ENCODE results near the gene ZBTB20. TPM values are rescaled to one million over a fixed set of nuclear protein-coding genes. Genes with fewer than 3 reads are reported as not detected.

The ZBTB20 gene
- total and polyA plus RNA-seq, 2 donors from 2014 or later, result 0.99 to 142 TPM

- H3K27me3 ChIP-seq (ENCODE audit: control insufficient read depth, insufficient read depth, low read length), result no peaks in the 10 kb centered on the region
- no peak overlapping the region for H3K9ac ChIP-seq (ENCODE audit: low read length in 3 of 3)
- TF ChIP-seq CTCF (IDR thresholded peaks at IDR 0.05; ENCODE audit: borderline replicate concordance, extremely low read depth, insufficient read depth), result no peak
- FAIRE-seq, result no peak
- H3K4me3 ChIP-seq (ENCODE audit: low read length in 3 of 3), result no peak overlapping the region
- no peaks in the 10 kb centered on the region for H3K9me3 ChIP-seq (ENCODE audit: control insufficient read depth in 2 of 3, insufficient read depth in 1 of 3, low read length in 3 of 3)
- H3K27ac ChIP-seq (ENCODE audit: low read depth in 2 of 2, low read length in 2 of 2), result no peak overlapping the region
- DNase-seq, result no peak
- no peaks in the 10 kb centered on the region for H3K36me3 ChIP-seq (ENCODE audit: control insufficient read depth in 2 of 3, insufficient read depth in 3 of 3, low read length in 3 of 3)
- peaks cover 0 to 6% (median 3%) of the 10 kb centered on the region in 3 donors for H3K4me1 ChIP-seq (ENCODE audit: control insufficient read depth in 2 of 3, insufficient read depth in 2 of 3, low read depth in 1 of 3, low read length in 3 of 3)
- intact Hi-C loops (cut with DNase I), result no loop called here
Observed at GRCh38 chr3:114691871-114692270, 455.2 kb downstream of the ZBTB20 start.

GRCh38 chr3:114690911-114691310 is 456.2 kb downstream of the ZBTB20 start:
- TF ChIP-seq CTCF (IDR thresholded peaks at IDR 0.05; ENCODE audit: borderline replicate concordance, extremely low read depth, insufficient read depth), result no peak
- no peak overlapping the region for H3K4me3 ChIP-seq (ENCODE audit: low read length in 3 of 3)
- H3K4me1 ChIP-seq (ENCODE audit: control insufficient read depth in 2 of 3, insufficient read depth in 2 of 3, low read depth in 1 of 3, low read length in 3 of 3), result peaks cover 0 to 4% (median 0%) of the 10 kb centered on the region in 3 donors
- no peak overlapping the region for H3K9ac ChIP-seq (ENCODE audit: low read length in 3 of 3)
- H3K36me3 ChIP-seq (ENCODE audit: control insufficient read depth in 2 of 3, insufficient read depth in 3 of 3, low read length in 3 of 3), result no peaks in the 10 kb centered on the region
- no peak overlapping the region for H3K27ac ChIP-seq (ENCODE audit: low read depth in 2 of 2, low read length in 2 of 2)
- no peaks in the 10 kb centered on the region for H3K9me3 ChIP-seq (ENCODE audit: control insufficient read depth in 2 of 3, insufficient read depth in 1 of 3, low read length in 3 of 3)
- DNase-seq (no peak), FAIRE-seq (no peak)
- no peaks in the 10 kb centered on the region for H3K27me3 ChIP-seq (ENCODE audit: control insufficient read depth, insufficient read depth, low read length)
- intact Hi-C loops (cut with DNase I), result no loop called here

- Histone ChIP-seq H3K27me3 (ENCODE audit: control insufficient read depth, insufficient read depth, low read length) (no peaks in the 10 kb centered on the region), H3K27ac (ENCODE audit: low read depth in 2 of 2, low read length in 2 of 2) (no peak overlapping the region), H3K4me3 (ENCODE audit: low read length in 3 of 3) (no peak overlapping the region), H3K36me3 (ENCODE audit: control insufficient read depth in 2 of 3, insufficient read depth in 3 of 3, low read length in 3 of 3) (no peaks in the 10 kb centered on the region), H3K9me3 (ENCODE audit: control insufficient read depth in 2 of 3, insufficient read depth in 1 of 3, low read length in 3 of 3) (no peaks in the 10 kb centered on the region), H3K9ac (ENCODE audit: low read length in 3 of 3) (no peak overlapping the region), H3K4me1 (ENCODE audit: control insufficient read depth in 2 of 3, insufficient read depth in 2 of 3, low read depth in 1 of 3, low read length in 3 of 3) (peaks cover 0 to 2% (median 0%) of the 10 kb centered on the region in 3 donors)
- DNase-seq (no peak), FAIRE-seq (no peak)
- intact Hi-C loops (cut with DNase I), result no loop called here
- TF ChIP-seq CTCF (IDR thresholded peaks at IDR 0.05; ENCODE audit: borderline replicate concordance, extremely low read depth, insufficient read depth), result no peak
Observed at GRCh38 chr3:114687151-114687550, 459.9 kb downstream of the ZBTB20 start.

- no peak overlapping the region for H3K9ac ChIP-seq (ENCODE audit: low read length in 3 of 3)
- DNase-seq (no peak), FAIRE-seq (no peak)
- no peak overlapping the region for H3K27ac ChIP-seq (ENCODE audit: low read depth in 2 of 2, low read length in 2 of 2)
- intact Hi-C loops (cut with DNase I), result no loop called here
- no peaks in the 10 kb centered on the region for H3K9me3 ChIP-seq (ENCODE audit: control insufficient read depth in 2 of 3, insufficient read depth in 1 of 3, low read length in 3 of 3)
- no peak for TF ChIP-seq CTCF (IDR thresholded peaks at IDR 0.05; ENCODE audit: borderline replicate concordance, extremely low read depth, insufficient read depth)
- H3K4me1 ChIP-seq (ENCODE audit: control insufficient read depth in 2 of 3, insufficient read depth in 2 of 3, low read depth in 1 of 3, low read length in 3 of 3), result peaks cover 0 to 2% (median 0%) of the 10 kb centered on the region in 3 donors
- no peak overlapping the region for H3K4me3 ChIP-seq (ENCODE audit: low read length in 3 of 3)
- no peaks in the 10 kb centered on the region for H3K27me3 ChIP-seq (ENCODE audit: control insufficient read depth, insufficient read depth, low read length)
- no peaks in the 10 kb centered on the region for H3K36me3 ChIP-seq (ENCODE audit: control insufficient read depth in 2 of 3, insufficient read depth in 3 of 3, low read length in 3 of 3)
Observed at GRCh38 chr3:114686621-114687020, 460.5 kb downstream of the ZBTB20 start.

All from kidney (tissue), 14 donors.